Trophoblast cell (in vitro differentiated cells and primary cell): Measurements from ENCODE around the gene ATP8A2.

ENCODE experiments used
- DNase-seq, 2 donors: peaks; one replicate each; pipeline ENCODE4 v3.0.0-alpha.2; 2016
- H2AFZ ChIP-seq: 2 replicates; pipeline ENCODE4 v1.6.1; 2013; ENCODE audit warnings: low read length, moderate library complexity, mild to moderate bottlenecking; ENCODE audit not compliant: insufficient read depth, poor library complexity
- H2AK5ac ChIP-seq: 2 replicates; pipeline ENCODE4 v1.6.1; 2013; ENCODE audit warnings: mild to moderate bottlenecking, low read length
- H2BK120ac ChIP-seq: 2 replicates; pipeline ENCODE4 v1.6.1; 2013; ENCODE audit warnings: low read length, mild to moderate bottlenecking, moderate library complexity; ENCODE audit not compliant: insufficient read depth, poor library complexity
- H2BK12ac ChIP-seq: 2 replicates; pipeline ENCODE4 v1.6.1; 2013; ENCODE audit warnings: mild to moderate bottlenecking, low read length, moderate library complexity
- H2BK5ac ChIP-seq: 2 replicates; pipeline ENCODE4 v1.6.1; 2013; ENCODE audit warnings: low read length, low read depth, moderate library complexity, mild to moderate bottlenecking; ENCODE audit not compliant: poor library complexity
- H3K14ac ChIP-seq: 2 replicates; pipeline ENCODE4 v1.6.1; 2013; ENCODE audit warnings: mild to moderate bottlenecking, low read length
- H3K18ac ChIP-seq: 2 replicates; pipeline ENCODE4 v1.6.1; 2013; ENCODE audit warnings: mild to moderate bottlenecking, low read length
- H3K23ac ChIP-seq: 2 replicates; pipeline ENCODE4 v1.6.1; 2013; ENCODE audit warnings: low read length
- H3K27ac ChIP-seq: 2 replicates; pipeline ENCODE4 v1.5.1; 2013; ENCODE audit warnings: low read depth, mild to moderate bottlenecking, inconsistent platforms, low read length, moderate library complexity
- H3K27me3 ChIP-seq: 2 replicates; pipeline ENCODE4 v1.6.1; 2013; ENCODE audit warnings: inconsistent platforms, mild to moderate bottlenecking, low read length, moderate library complexity; ENCODE audit not compliant: insufficient read depth
- H3K36me3 ChIP-seq, 2 experiments: 1 replicate in 1 of 2; 2 replicates in 1 of 2; pipeline ENCODE4 v1.6.1; 2013; ENCODE audit warnings: low read length in 2 of 2, mild to moderate bottlenecking in 2 of 2, moderate library complexity in 1 of 2; ENCODE audit not compliant: insufficient read depth in 2 of 2, control insufficient read depth in 1 of 2
- H3K4ac ChIP-seq: 2 replicates; pipeline ENCODE4 v1.6.1; 2013; ENCODE audit warnings: low read depth, mild to moderate bottlenecking, low read length, moderate library complexity
- H3K4me1 ChIP-seq, 2 experiments: 1 replicate in 1 of 2; 2 replicates in 1 of 2; pipeline ENCODE4 v1.6.1; 2013; ENCODE audit warnings: low read length in 2 of 2, mild to moderate bottlenecking in 2 of 2, moderate library complexity in 1 of 2; ENCODE audit not compliant: insufficient read depth in 2 of 2, control insufficient read depth in 1 of 2
- H3K4me2 ChIP-seq: 2 replicates; pipeline ENCODE4 v1.6.1; 2013; ENCODE audit warnings: inconsistent platforms, mild to moderate bottlenecking, low read length, moderate library complexity
- H3K4me3 ChIP-seq: 2 replicates; pipeline ENCODE4 v1.5.1; 2013; ENCODE audit warnings: mild to moderate bottlenecking, low read depth, low read length, inconsistent platforms
- H3K79me1 ChIP-seq: one replicate; pipeline ENCODE4 v1.6.1; 2013; ENCODE audit warnings: low read length
- H3K79me2 ChIP-seq: 2 replicates; pipeline ENCODE4 v1.6.1; 2013; ENCODE audit warnings: low read length, mild to moderate bottlenecking; ENCODE audit not compliant: control insufficient read depth, insufficient read depth, poor library complexity
- H3K9ac ChIP-seq: 2 replicates; pipeline ENCODE4 v1.6.1; 2013; ENCODE audit warnings: mild to moderate bottlenecking, low read length
- H3K9me3 ChIP-seq: 2 replicates; pipeline ENCODE4 v1.6.1; 2013; ENCODE audit warnings: low read depth, mild to moderate bottlenecking, control low read depth, inconsistent platforms, low read length; ENCODE audit not compliant: insufficient read depth
- H4K12ac ChIP-seq: 2 replicates; pipeline ENCODE4 v1.6.1; 2013; ENCODE audit warnings: low read depth, mild to moderate bottlenecking, low read length, moderate library complexity
- H4K8ac ChIP-seq: 2 replicates; pipeline ENCODE4 v1.6.1; 2013; ENCODE audit warnings: low read depth, mild to moderate bottlenecking, low read length, moderate library complexity
- H4K91ac ChIP-seq: one replicate; pipeline ENCODE4 v1.6.1; 2013; ENCODE audit warnings: low read depth, mild to moderate bottlenecking, low read length, moderate library complexity
- WGBS: extraction: QIAGEN DNeasy Blood & Tissue Kit; methylation state at CpG from one replicate; pipeline ENCODE4 v1.1.7; 2013; ENCODE audit warnings: missing lambda C conversion rate; ENCODE audit not compliant: insufficient read length, insufficient coverage; ENCODE audit errors: extremely low coverage; 5-methylcytosine and 5-hydroxymethylcytosine counted together

The ATP8A2 gene

DNA sequence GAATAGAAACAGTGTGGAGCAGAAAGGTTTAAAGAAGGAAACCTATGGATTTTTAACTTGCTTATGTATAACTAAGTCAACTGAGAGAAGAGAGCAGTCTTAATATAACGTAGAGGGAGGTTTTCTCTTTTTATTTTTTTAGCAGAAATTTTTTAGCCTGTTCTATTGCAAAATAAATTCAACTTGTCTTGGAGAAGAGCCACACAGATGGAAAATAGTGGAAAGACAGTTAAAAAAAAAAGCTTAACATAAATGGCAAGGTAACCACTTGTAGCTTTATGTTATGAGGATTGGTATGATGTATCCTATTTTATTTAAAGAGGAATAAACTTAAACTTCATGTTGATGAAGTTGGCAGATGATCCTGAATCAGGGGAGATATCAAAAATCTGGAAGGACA is 367.6 kb downstream of the ATP8A2 start:
- Histone ChIP-seq H3K4me1 (peaks cover 0 to 2% of the 10 kb centered on the region in 2 experiments), H4K12ac (no peak overlapping the region), H2AFZ (no peak overlapping the region), H3K14ac (no peak overlapping the region), H2AK5ac (no peak overlapping the region), H2BK120ac (no peak overlapping the region), H3K27ac (no peak overlapping the region), H3K9ac (no peak overlapping the region), H3K18ac (no peak overlapping the region), H4K91ac (no peak overlapping the region), H3K23ac (no peak overlapping the region), H4K8ac (no peak overlapping the region), H2BK12ac (no peak overlapping the region), H3K9me3 (no peaks in the 10 kb centered on the region), H3K27me3 (no peaks in the 10 kb centered on the region), H3K4ac (no peak overlapping the region), H2BK5ac (no peak overlapping the region), H3K4me3 (no peak overlapping the region), H3K79me1 (no peaks in the 10 kb centered on the region), H3K79me2 (no peaks in the 10 kb centered on the region), H3K36me3 (no peaks in the 10 kb centered on the region), H3K4me2 (no peak overlapping the region)
- DNase-seq: no peak
- no CpG with 5 or more reads among the region's 1 CpG for WGBS

DNA sequence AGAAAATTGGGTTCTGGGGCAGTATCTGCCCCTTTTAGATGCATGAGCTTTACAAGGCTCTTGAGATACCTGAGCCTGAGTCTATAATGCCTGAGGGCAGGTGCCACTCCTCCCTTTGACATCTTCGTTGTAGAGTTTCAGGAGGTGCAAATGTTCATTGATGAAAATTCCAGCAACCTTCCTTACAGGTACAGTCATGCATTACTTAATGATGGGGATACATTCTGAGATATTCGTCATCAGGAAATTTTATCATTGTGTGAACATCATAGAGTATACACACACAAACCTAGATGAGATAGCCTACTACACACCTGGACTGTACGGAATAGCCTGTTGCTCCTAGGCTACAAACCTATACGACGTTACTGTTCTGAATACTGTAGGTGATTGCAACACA is 370.0 kb downstream of the ATP8A2 start:
- Histone ChIP-seq H3K4me1 (peaks cover 0 to 2% of the 10 kb centered on the region in 2 experiments), H3K79me1 (no peaks in the 10 kb centered on the region), H3K9ac (no peak overlapping the region), H2BK12ac (no peak overlapping the region), H3K18ac (no peak overlapping the region), H3K9me3 (no peaks in the 10 kb centered on the region), H3K23ac (no peak overlapping the region), H3K79me2 (no peaks in the 10 kb centered on the region), H3K27ac (no peak overlapping the region), H3K4ac (no peak overlapping the region), H3K4me3 (no peak overlapping the region), H2AFZ (no peak overlapping the region), H3K14ac (no peak overlapping the region), H3K4me2 (no peak overlapping the region), H3K36me3 (no peaks in the 10 kb centered on the region), H2BK120ac (no peak overlapping the region), H4K12ac (no peak overlapping the region), H2BK5ac (no peak overlapping the region), H4K8ac (no peak overlapping the region), H2AK5ac (no peak overlapping the region), H4K91ac (no peak overlapping the region), H3K27me3 (no peaks in the 10 kb centered on the region)
- DNase-seq: no peak
- no CpG with 5 or more reads among the region's 5 CpGs for WGBS

DNA sequence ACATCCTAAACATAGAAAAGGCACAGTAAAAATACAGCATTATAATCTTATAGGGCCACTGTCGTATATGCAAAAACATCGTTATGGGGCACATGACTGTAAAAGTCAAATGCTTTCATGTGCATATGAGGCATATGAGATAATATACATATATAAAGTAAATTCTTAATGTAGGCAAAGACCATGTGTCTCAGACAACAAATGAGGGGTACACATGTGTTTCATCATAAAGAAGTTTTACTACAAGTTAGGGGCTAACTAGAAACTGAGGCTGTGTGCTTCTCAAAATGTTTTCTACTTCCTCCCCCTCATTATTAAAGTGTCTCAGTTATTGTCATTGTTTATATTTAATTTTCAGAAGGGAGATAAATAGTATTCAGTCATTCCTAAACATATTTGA is 370.4 kb downstream of the ATP8A2 start:
- no peak for DNase-seq
- Histone ChIP-seq H4K91ac (no peak overlapping the region), H3K23ac (no peak overlapping the region), H3K79me1 (no peaks in the 10 kb centered on the region), H2AFZ (no peak overlapping the region), H2BK12ac (no peak overlapping the region), H3K79me2 (no peaks in the 10 kb centered on the region), H2BK120ac (no peak overlapping the region), H3K36me3 (no peaks in the 10 kb centered on the region), H3K27ac (no peak overlapping the region), H3K4me1 (peaks cover 0 to 2% of the 10 kb centered on the region in 2 experiments), H3K9ac (no peak overlapping the region), H3K27me3 (no peaks in the 10 kb centered on the region), H3K4ac (no peak overlapping the region), H3K18ac (no peak overlapping the region), H2AK5ac (no peak overlapping the region), H4K12ac (no peak overlapping the region), H2BK5ac (no peak overlapping the region), H3K14ac (no peak overlapping the region), H3K4me3 (no peak overlapping the region), H3K4me2 (no peak overlapping the region), H3K9me3 (no peaks in the 10 kb centered on the region), H4K8ac (no peak overlapping the region)
- WGBS: no CpG with 5 or more reads among the region's 2 CpGs

DNA sequence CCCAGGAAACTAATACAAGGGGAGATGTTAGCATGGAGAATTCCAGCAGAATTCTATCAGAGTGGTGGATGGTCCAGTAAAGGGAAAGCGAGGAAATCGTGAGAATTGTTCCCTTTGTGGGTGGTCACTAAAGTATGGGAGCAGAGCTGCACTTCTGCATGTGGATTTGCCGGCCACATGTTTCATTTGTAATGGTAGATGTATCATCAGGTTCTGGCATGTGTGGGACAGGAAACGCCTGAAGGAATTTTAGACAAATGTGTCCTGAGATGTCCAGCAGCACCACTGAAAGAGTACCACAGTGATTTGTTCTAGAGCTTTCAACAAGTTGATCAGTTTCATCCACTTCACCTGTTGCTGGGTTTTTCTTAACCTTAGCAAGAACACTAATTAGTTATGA is 371.6 kb downstream of the ATP8A2 start:
- Histone ChIP-seq H3K4ac (no peak overlapping the region), H4K8ac (no peak overlapping the region), H2BK12ac (no peak overlapping the region), H3K4me1 (no peaks in the 10 kb centered on the region), H2AK5ac (no peak overlapping the region), H2BK5ac (no peak overlapping the region), H3K79me1 (no peaks in the 10 kb centered on the region), H3K27me3 (no peaks in the 10 kb centered on the region), H4K12ac (no peak overlapping the region), H3K27ac (no peak overlapping the region), H3K18ac (no peak overlapping the region), H4K91ac (no peak overlapping the region), H2AFZ (no peak overlapping the region), H3K23ac (no peak overlapping the region), H3K4me2 (no peak overlapping the region), H2BK120ac (no peak overlapping the region), H3K36me3 (no peaks in the 10 kb centered on the region), H3K9ac (no peak overlapping the region), H3K79me2 (no peaks in the 10 kb centered on the region), H3K9me3 (no peaks in the 10 kb centered on the region), H3K14ac (no peak overlapping the region), H3K4me3 (no peak overlapping the region)
- DNase-seq: no peak
- whole genome bisulfite sequencing: no CpG with 5 or more reads among the region's 4 CpGs
